Inflammatory macrophage (primary cell): ENCODE results near the gene ZNF784.

ENCODE experiments used
- DNase-seq, 2 donors: peaks; one replicate each; pipeline ENCODE4 v3.0.0-alpha.2; 2020 to 2022

Gene ZNF784

GRCh38 chr19:55618426-55618825 is 5.9 kb downstream of the ZNF784 start:
- DNase-seq, result no peak

GRCh38 chr19:55617426-55617825 is 6.9 kb downstream of the ZNF784 start:
- no peak for DNase-seq

DNA sequence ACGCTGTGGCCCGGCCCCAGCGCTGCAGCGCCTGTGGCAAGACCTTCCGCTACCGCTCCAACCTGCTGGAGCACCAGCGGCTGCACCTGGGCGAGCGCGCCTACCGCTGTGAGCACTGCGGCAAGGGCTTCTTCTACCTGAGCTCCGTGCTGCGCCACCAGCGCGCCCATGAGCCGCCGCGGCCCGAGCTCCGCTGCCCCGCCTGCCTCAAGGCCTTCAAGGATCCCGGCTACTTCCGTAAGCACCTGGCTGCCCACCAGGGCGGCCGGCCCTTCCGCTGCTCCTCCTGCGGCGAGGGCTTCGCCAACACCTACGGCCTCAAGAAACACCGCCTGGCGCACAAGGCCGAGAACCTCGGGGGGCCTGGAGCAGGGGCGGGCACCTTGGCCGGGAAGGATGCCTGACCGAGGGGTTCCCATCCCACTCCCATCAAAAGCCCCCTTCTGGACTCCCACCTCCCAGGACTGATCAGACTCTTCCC is 7.9 kb downstream of the ZNF784 start:
- DNase-seq, result no peak

GRCh38 chr19:55615543-55616394 is 8.6 kb downstream of the ZNF784 start:
- DNase-seq, result no peak

- no peak for DNase-seq
Observed at GRCh38 chr19:55614711-55615542, 9.4 kb downstream of the ZNF784 start.

DNA sequence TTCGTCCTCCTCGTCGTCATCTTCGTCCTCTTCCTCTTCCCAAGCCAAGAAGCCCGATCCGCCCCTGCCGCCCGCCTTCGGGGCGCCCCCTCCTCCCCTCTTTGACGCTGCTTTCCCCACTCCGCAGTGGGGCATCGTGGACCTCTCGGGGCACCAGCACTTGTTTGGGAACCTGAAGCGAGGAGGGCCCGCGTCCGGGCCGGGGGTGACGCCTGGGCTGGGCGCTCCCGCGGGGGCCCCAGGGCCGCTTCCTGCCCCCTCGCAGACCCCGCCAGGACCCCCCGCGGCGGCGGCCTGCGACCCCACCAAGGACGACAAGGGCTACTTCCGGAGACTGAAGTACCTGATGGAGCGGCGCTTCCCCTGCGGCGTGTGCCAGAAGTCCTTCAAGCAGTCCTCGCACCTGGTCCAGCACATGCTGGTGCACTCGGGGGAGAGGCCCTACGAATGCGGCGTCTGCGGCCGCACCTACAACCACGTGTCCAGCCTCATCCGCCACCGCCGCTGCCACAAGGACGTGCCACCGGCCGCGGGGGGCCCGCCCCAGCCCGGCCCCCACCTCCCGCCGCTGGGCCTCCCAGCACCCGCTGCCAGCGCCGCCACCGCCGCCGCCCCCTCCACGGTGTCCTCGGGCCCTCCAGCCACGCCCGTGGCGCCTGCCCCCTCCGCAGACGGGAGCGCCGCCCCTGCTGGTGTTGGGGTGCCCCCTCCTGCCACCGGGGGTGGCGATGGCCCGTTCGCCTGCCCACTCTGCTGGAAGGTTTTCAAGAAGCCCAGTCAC is 10.2 kb downstream of the ZNF784 start:
- no peak for DNase-seq

DNA sequence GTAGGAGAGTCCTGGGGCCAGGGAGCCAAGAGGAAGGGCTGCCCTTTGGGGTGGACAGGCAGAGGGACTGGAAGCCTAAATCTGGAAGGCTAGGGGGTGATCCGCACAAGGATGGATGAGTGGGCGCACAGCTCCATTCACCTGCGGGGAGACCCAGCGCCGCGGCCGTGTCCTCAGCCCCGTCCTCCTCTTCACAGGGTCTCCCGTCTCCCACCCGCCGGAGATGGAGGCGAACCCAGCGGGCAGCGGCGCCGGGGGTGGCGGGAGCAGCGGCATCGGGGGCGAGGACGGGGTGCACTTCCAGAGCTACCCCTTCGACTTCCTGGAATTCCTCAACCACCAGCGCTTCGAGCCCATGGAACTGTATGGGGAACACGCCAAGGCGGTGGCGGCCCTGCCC is 11.0 kb downstream of the ZNF784 start:
- no peak for DNase-seq

GRCh38 chr19:55611983-55612645 is 12.3 kb downstream of the ZNF784 start:
- no peak for DNase-seq

- no peak for DNase-seq
Observed at GRCh38 chr19:55611300-55611982, 12.9 kb downstream of the ZNF784 start.

- DNase-seq, result no peak
Observed at GRCh38 chr19:55609326-55609725, 15.0 kb downstream of the ZNF784 start.

DNA sequence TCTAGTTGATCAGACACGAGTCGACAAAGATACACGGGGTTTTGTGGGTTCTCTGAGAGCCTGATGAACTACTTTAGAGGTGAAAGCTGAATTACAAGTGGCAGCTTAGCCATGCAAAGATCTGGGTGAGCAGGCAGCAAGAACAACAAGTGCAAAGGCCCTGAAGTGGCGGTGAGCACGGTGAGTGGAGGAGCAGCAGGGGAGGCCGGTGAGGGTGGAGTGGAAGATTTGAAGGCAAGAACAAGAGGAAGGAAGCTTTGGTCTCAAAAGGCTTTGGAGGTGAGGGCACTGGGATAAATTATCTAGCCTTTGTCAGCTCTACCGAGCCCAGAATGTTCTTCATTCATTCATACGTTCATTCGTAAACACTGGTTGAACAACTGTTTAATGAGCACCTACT is 17.5 kb downstream of the ZNF784 start:
- no peak for DNase-seq

DNA sequence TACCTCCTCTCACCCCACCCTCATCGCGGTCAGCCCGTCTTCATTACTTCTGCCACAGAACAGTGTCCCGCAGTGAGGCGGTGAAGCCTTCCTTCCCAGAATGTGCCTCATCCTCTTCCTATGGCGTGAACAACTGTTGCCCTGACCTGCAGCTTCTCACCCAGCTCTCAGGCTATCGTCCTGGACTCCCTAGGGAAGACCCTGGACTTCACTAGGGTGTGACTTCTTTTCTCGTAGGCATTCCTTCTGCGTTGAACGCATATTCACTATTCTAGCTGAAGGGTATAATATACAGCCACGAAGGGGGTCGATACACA is 17.9 kb downstream of the ZNF784 start:
- DNase-seq, result no peak

- DNase-seq, result peak; percentile 68 to 73
Observed at GRCh38 chr19:55605637-55606470, 18.5 kb downstream of the ZNF784 start, which contains the start of gene ZNF865. ZNF865 (plus strand) TSS chr19:55605647; CDS start chr19:55613619, 7,972 bp downstream.

DNA sequence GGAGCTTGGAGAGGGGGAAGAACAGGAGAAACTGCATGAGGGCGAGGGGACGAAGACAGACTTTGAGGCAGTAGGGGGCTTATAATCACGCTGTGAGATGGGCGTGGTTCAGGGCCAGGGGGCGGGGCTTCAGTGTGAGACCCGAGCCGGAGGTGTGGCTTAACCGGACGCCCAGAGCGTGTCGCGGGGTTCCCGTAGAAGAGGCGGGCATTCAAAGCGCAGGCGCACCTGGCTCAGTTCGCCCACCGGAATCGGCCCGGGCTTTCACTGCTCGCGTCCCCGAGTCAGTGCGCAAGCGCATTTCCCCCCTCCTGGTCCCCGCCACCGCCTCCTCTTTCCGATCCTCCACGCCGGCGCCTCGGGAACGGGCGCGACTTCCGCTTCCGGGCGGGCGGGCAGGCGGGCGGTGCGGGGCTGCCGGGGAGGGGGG is 19.1 kb downstream of the ZNF784 start:
- peak; percentile 98 to 99 for DNase-seq

DNA sequence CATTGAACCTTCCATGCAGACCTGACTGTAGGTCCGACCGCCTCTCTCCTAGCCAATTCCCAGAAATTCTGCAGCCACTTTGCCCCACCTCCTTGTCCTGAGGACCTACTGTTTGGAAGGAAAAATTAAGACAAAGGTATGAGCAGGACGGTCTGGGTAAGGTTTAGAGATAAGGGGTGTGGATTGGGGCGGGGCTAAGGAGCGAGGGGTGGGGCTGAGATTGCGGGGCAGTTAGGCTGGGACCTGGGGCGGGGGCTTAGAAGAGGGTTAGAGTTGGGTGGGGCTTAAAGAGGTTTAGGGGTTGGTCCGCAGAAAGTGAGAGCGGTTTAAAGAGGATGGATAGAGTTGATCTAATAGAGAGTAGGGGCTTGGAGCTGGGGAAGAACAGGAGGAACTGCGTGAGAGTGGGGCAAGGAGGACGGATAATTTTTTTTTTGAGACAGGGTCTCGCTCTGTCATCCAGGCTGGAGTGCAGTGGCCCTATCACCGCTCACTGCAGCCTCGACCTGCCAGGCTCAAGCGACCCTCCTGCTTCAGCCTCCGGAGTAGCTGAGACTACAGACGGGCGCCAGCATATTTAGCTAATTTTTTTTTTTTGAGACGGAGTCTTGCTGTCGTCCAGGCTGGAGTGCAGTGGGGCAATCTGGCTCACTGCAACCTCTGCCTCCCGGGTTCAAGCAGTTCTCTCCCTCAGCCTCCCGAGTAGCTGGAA is 20.6 kb downstream of the ZNF784 start:
- DNase-seq, result no peak

DNA sequence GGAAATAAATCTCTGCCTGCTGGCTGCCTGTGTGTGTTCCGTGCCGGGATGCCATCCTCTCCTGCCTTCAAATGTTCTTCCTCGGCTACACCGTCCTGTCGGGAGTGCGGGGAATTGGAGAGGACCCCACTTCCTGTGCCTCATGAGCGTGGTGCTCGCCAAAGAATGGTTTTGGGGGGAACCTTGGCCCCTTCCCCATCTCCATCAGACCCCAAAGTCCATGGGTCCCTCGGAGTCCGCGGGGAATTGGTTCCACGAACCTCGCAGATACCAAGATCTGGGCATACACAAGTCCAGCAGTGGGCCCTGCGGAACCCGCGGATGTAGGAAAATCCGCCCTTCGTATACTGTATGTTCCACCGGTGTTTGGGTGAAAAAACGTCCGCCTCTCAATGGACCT is 21.3 kb downstream of the ZNF784 start:
- DNase-seq, result no peak

GRCh38 chr19:55602104-55603001 is 22.0 kb downstream of the ZNF784 start:
- DNase-seq, result no peak

DNA sequence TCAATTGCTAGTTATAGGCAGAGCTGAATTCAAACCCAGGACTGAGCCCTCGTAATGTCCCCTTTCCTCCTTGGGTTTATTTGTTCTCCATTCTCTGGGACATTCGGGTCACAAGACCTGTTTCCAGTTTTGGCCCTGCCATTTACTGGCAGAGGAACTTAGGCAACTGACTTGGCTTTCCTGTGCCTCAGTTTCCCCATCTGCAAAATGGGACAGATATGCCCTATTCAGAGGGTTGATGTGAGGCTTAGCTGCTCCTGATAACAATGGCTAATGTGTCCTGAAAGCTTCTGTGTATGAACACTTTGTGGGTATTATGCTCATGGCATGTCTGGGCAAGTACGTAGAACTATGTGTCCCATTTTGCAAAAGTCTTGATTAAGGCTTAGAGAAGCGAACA is 23.3 kb downstream of the ZNF784 start:
- peak; percentile 44 to 62 for DNase-seq

GRCh38 chr19:55600662-55601028 is 23.7 kb downstream of the ZNF784 start:
- no peak for DNase-seq
